Breast epithelium (tissue), 4 donors: ENCODE results near the gene AEBP2. TPM values are rescaled to one million over a fixed set of nuclear protein-coding genes. Genes with fewer than 3 reads are reported as not detected.

Experiments used
- DNase-seq, 2 donors: peaks; one replicate each; pipeline ENCODE4 v3.0.0-alpha.2; 2019; ENCODE audit warnings: low spot score in 2 of 2
- H3K27ac ChIP-seq, 2 donors: fragments of 200-600 bp; sonication (generic) in 1 of 2; one replicate each; pipeline ENCODE4 v1.5.1; 2016 to 2019; ENCODE audit warnings: mild to moderate bottlenecking in 1 of 2
- H3K27me3 ChIP-seq, 2 donors: fragments of 200-600 bp; sonication (generic) in 1 of 2; one replicate each; pipeline versions ENCODE4 v1.5.1 to v1.6.0; 2017 to 2019; ENCODE audit warnings: control low read depth in 1 of 2, mild to moderate bottlenecking in 1 of 2
- H3K36me3 ChIP-seq: fragments of 200-600 bp; one replicate; pipeline ENCODE4 v1.5.1; 2019
- H3K4me1 ChIP-seq, 2 donors: fragments of 200-600 bp; sonication (generic); one replicate each; pipeline ENCODE4 v1.5.1; 2016 to 2019; ENCODE audit warnings: control low read depth in 1 of 2
- H3K4me3 ChIP-seq, 3 donors: fragments of 200-600 bp; sonication (generic); 1 replicate in 2 of 3; 2 replicates in 1 of 3; pipeline ENCODE4 v1.5.1; 2016 to 2019; ENCODE audit warnings: mild to moderate bottlenecking in 3 of 3, moderate library complexity in 2 of 3
- H3K9me3 ChIP-seq, 2 donors: fragments of 200-600 bp; sonication (generic) in 1 of 2; one replicate each; pipeline ENCODE4 v1.5.1; 2016 to 2019; ENCODE audit warnings: control low read depth in 1 of 2
- CTCF ChIP-seq, 3 donors: fragments of 450-650 bp; IDR thresholded peaks; one replicate each; pipeline ENCODE4 v1.5.1; 2016 to 2017; ENCODE audit warnings: antibody characterized with exemption in 3 of 3, mild to moderate bottlenecking in 3 of 3, moderate library complexity in 3 of 3
- POLR2A ChIP-seq: fragments of 450-650 bp; IDR thresholded peaks from one replicate; pipeline ENCODE4 v1.6.1; 2016; ENCODE audit warnings: antibody characterized with exemption, mild to moderate bottlenecking, moderate library complexity
- POLR2AphosphoS5 ChIP-seq, 3 donors: sonication (generic); formaldehyde crosslinking; IDR thresholded peaks; one replicate each; pipeline ENCODE4 v1.6.1; 2017; ENCODE audit warnings: antibody characterized with exemption in 3 of 3
- intact Hi-C: fragments of 100-400 bp; cut with DNase I; formaldehyde crosslinking; loops from one replicate; pipeline ENCODE4 v1.15.1; 2023; ENCODE audit warnings: low total_unique reads
- total RNA-seq, 3 donors: library from RNA; depleted of rRNA; stranded (reverse); fragments of >200 nt; gene quantifications; one replicate each; pipeline ENCODE4 v1.1.0, GENCODE V29; 2016

The AEBP2 gene
- total RNA-seq, 3 donors from 2014 or later = 38.2 to 50.3 (median 42.0) TPM

GRCh38 chr12:19451196-19451595, 11.9 kb downstream of the AEBP2 start:
- no peak overlapping the region for H3K27ac ChIP-seq
- no peaks in the 10 kb centered on the region for H3K4me1 ChIP-seq
- H3K9me3 ChIP-seq = no peaks in the 10 kb centered on the region
- no peak overlapping the region for H3K4me3 ChIP-seq
- TF ChIP-seq CTCF (IDR thresholded peaks at IDR 0.05) = no peak
- no peak for TF ChIP-seq POLR2AphosphoS5 (IDR thresholded peaks at IDR 0.05)
- TF ChIP-seq POLR2A = no peak
- no peaks in the 10 kb centered on the region for H3K36me3 ChIP-seq
- no peak for DNase-seq
- H3K27me3 ChIP-seq = no peaks in the 10 kb centered on the region
- intact Hi-C loops = no loop called here

DNA sequence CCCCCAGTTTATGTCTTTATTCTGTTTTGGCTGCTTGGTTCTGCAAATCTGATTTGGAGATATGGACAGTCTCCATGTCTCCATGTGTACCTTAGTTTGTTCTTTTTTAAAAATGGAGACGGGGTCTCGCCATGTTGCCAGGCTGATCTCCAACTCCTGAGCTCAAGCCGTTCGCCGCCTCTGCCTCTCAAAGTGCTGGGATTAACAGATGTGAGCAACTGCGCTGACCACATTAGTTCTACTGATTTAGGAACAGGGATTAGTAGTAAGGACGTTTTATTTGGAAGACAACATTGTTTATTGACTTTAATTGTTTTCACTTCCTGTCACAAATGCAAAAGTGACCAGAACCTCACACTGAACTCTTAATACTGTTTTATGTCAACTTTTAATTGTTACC, 14.7 kb downstream of the AEBP2 start:
- Histone ChIP-seq H3K27ac (no peak overlapping the region), H3K4me3 (no peak overlapping the region), H3K27me3 (no peaks in the 10 kb centered on the region), H3K4me1 (no peaks in the 10 kb centered on the region), H3K36me3 (no peaks in the 10 kb centered on the region), H3K9me3 (no peaks in the 10 kb centered on the region)
- DNase-seq = no peak
- TF ChIP-seq POLR2AphosphoS5 (IDR thresholded peaks at IDR 0.05) (no peak), POLR2A (no peak), CTCF (IDR thresholded peaks at IDR 0.05) (no peak)
- intact Hi-C loops = no loop called here

GRCh38 chr12:19454837-19455236, 15.5 kb downstream of the AEBP2 start:
- no peak overlapping the region for H3K27ac ChIP-seq
- no peak for TF ChIP-seq POLR2A
- TF ChIP-seq CTCF (IDR thresholded peaks at IDR 0.05) = no peak
- no peak for TF ChIP-seq POLR2AphosphoS5 (IDR thresholded peaks at IDR 0.05)
- intact Hi-C loops = no loop called here
- no peaks in the 10 kb centered on the region for H3K36me3 ChIP-seq
- no peaks in the 10 kb centered on the region for H3K27me3 ChIP-seq
- H3K4me3 ChIP-seq = no peak overlapping the region
- DNase-seq = no peak
- no peaks in the 10 kb centered on the region for H3K4me1 ChIP-seq
- H3K9me3 ChIP-seq = no peaks in the 10 kb centered on the region

- intact Hi-C loops = no loop called here
- no peaks in the 10 kb centered on the region for H3K36me3 ChIP-seq
- TF ChIP-seq POLR2A (no peak), CTCF (IDR thresholded peaks at IDR 0.05) (no peak), POLR2AphosphoS5 (IDR thresholded peaks at IDR 0.05) (no peak)
- H3K9me3 ChIP-seq = no peaks in the 10 kb centered on the region
- H3K27me3 ChIP-seq = no peaks in the 10 kb centered on the region
- no peak for DNase-seq
- no peaks in the 10 kb centered on the region for H3K4me1 ChIP-seq
- H3K4me3 ChIP-seq = no peak overlapping the region
- H3K27ac ChIP-seq = no peak overlapping the region
Observed at GRCh38 chr12:19456176-19456575, 16.9 kb downstream of the AEBP2 start.

DNA sequence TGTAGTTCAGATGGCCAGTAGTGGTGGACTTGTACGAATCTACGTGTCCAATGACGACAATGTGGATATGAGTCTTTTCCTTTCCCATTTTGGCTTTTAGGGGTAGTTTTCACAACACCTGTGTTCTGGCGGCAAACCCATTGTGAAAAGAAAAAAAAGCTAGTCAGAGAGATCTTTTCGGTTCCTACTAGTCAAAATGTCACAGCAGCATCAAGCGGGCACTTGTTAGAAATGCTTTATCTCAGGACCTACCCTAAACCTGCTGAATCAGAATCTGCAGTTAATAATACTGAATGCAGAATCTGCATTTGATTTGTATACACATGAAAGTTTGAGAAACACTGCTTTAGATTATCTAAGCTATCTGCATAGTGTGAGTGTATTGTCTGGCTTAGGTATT, 18.3 kb downstream of the AEBP2 start:
- Histone ChIP-seq H3K9me3 (no peaks in the 10 kb centered on the region), H3K4me3 (no peak overlapping the region), H3K27ac (no peak overlapping the region), H3K4me1 (peaks cover 0 to 3% of the 10 kb centered on the region in 2 donors), H3K27me3 (no peaks in the 10 kb centered on the region), H3K36me3 (no peaks in the 10 kb centered on the region)
- intact Hi-C loops = no loop called here
- no peak for DNase-seq
- no peak for TF ChIP-seq POLR2AphosphoS5 (IDR thresholded peaks at IDR 0.05)
- no peak for TF ChIP-seq POLR2A
- no peak for TF ChIP-seq CTCF (IDR thresholded peaks at IDR 0.05)
